H9 (cell line): ENCODE measurements around the gene PRSS1. TPM values are rescaled to one million over a fixed set of nuclear protein-coding genes. Genes with fewer than 3 reads are reported as not detected.

ENCODE experiments used
- DNase-seq: peaks from one replicate; pipeline ENCODE4 v3.0.0-alpha.2; 2017
- H2AFZ ChIP-seq: one replicate; pipeline ENCODE4 v1.6.1; 2013; ENCODE audit warnings: mild to moderate bottlenecking, low read length, control low read depth, moderate library complexity
- H2AK5ac ChIP-seq: 2 replicates; pipeline ENCODE4 v1.6.1; 2013; ENCODE audit warnings: low read length, control low read depth, mixed read lengths; ENCODE audit not compliant: insufficient read length
- H2BK120ac ChIP-seq: one replicate; pipeline ENCODE4 v1.6.1; 2013; ENCODE audit warnings: low read depth, mild to moderate bottlenecking, low read length, control low read depth, inconsistent platforms; ENCODE audit not compliant: poor library complexity, severe bottlenecking
- H2BK12ac ChIP-seq: 2 replicates; pipeline ENCODE4 v1.6.1; 2013; ENCODE audit warnings: low read length, control low read depth, mixed read lengths, low read depth; ENCODE audit not compliant: insufficient read length
- H2BK15ac ChIP-seq: 2 replicates; pipeline ENCODE4 v1.6.1; 2013; ENCODE audit warnings: low read depth, low read length, control low read depth
- H2BK20ac ChIP-seq: one replicate; pipeline ENCODE4 v1.6.1; 2013; ENCODE audit warnings: low read depth, mild to moderate bottlenecking, low read length, control low read depth, inconsistent platforms; ENCODE audit not compliant: poor library complexity, severe bottlenecking
- H2BK5ac ChIP-seq: 2 replicates; pipeline ENCODE4 v1.6.1; 2013; ENCODE audit warnings: low read length, control low read depth, mixed read lengths; ENCODE audit not compliant: insufficient read length
- H3K14ac ChIP-seq: 2 replicates; pipeline ENCODE4 v1.6.1; 2013; ENCODE audit warnings: low read length, control low read depth; ENCODE audit not compliant: insufficient read depth
- H3K18ac ChIP-seq: 2 replicates; pipeline ENCODE4 v1.6.1; 2013; ENCODE audit warnings: low read depth, mild to moderate bottlenecking, mixed read lengths, low read length, control low read depth; ENCODE audit not compliant: insufficient read length
- H3K23ac ChIP-seq: 2 replicates; pipeline ENCODE4 v1.6.1; 2013; ENCODE audit warnings: low read length, control low read depth, mixed read lengths, low read depth; ENCODE audit not compliant: insufficient read length
- H3K23me2 ChIP-seq: 2 replicates; pipeline ENCODE4 v1.6.1; 2013; ENCODE audit warnings: low read depth, mild to moderate bottlenecking, mixed read lengths, low read length, control low read depth; ENCODE audit not compliant: insufficient read length, poor library complexity, severe bottlenecking
- H3K27ac ChIP-seq: 2 replicates; pipeline ENCODE4 v1.5.1; 2013; ENCODE audit warnings: low read length, control low read depth, mixed read lengths, low read depth; ENCODE audit not compliant: insufficient read length
- H3K27me3 ChIP-seq: 2 replicates; pipeline ENCODE4 v1.6.1; 2013; ENCODE audit warnings: low read length, control low read depth, inconsistent platforms; ENCODE audit not compliant: insufficient read depth
- H3K4ac ChIP-seq: 2 replicates; pipeline ENCODE4 v1.6.1; 2013; ENCODE audit warnings: low read depth, mild to moderate bottlenecking, control low read depth, inconsistent platforms, low read length, moderate library complexity
- H3K4me1 ChIP-seq: 2 replicates; pipeline ENCODE4 v1.6.1; 2013; ENCODE audit warnings: low read length, control low read depth, inconsistent platforms; ENCODE audit not compliant: insufficient read depth
- H3K4me2 ChIP-seq: 2 replicates; pipeline ENCODE4 v1.6.1; 2013; ENCODE audit warnings: low read length, control low read depth, mixed read lengths; ENCODE audit not compliant: insufficient read length, insufficient read depth
- H3K56ac ChIP-seq: 2 replicates; pipeline ENCODE4 v1.6.1; 2013; ENCODE audit warnings: low read depth, mild to moderate bottlenecking, mixed read lengths, low read length, control low read depth; ENCODE audit not compliant: insufficient read length
- H3K79me1 ChIP-seq: 2 replicates; pipeline ENCODE4 v1.6.1; 2013; ENCODE audit warnings: low read depth, mild to moderate bottlenecking, moderate library complexity, low read length, control low read depth, inconsistent platforms; ENCODE audit not compliant: insufficient read depth, poor library complexity, severe bottlenecking
- H3K79me2 ChIP-seq: 2 replicates; pipeline ENCODE4 v1.6.1; 2013; ENCODE audit warnings: low read length, control low read depth, inconsistent platforms; ENCODE audit not compliant: insufficient read depth
- H3K9ac ChIP-seq: 2 replicates; pipeline ENCODE4 v1.6.1; 2013; ENCODE audit warnings: low read length, control low read depth, mixed read lengths; ENCODE audit not compliant: insufficient read length; ENCODE audit errors: extremely low read depth
- H3K9me3 ChIP-seq: one replicate; pipeline ENCODE4 v1.6.1; 2013; ENCODE audit warnings: low read depth, low read length, inconsistent platforms; ENCODE audit not compliant: control insufficient read depth
- H3T11ph ChIP-seq: one replicate; pipeline ENCODE4 v1.6.1; 2013; ENCODE audit warnings: mild to moderate bottlenecking, low read length, control low read depth, inconsistent platforms
- H4K20me1 ChIP-seq: one replicate; pipeline ENCODE4 v1.6.1; 2013; ENCODE audit not compliant: control insufficient read depth, insufficient read length, insufficient read depth
- H4K5ac ChIP-seq: 2 replicates; pipeline ENCODE4 v1.6.1; 2013; ENCODE audit warnings: low read depth, mild to moderate bottlenecking, mixed read lengths, low read length, control low read depth; ENCODE audit not compliant: insufficient read length
- H4K8ac ChIP-seq: replicated peaks from 2 replicates; pipeline ENCODE4 v1.6.1; 2013; ENCODE audit warnings: low read length, control low read depth, mixed read lengths, low read depth; ENCODE audit not compliant: insufficient read length
- H4K91ac ChIP-seq: 2 replicates; pipeline ENCODE4 v1.6.1; 2013; ENCODE audit warnings: low read depth, mild to moderate bottlenecking, moderate library complexity, mixed read lengths, low read length, control low read depth; ENCODE audit not compliant: insufficient read length
- H3K27ac Mint-ChIP-seq, 3 experiments: 2 replicates in 2 of 3; 3 replicates in 1 of 3; pipeline ENCODE4 v1.8.0; 2020 to 2021; ENCODE audit warnings: mixed read lengths in 3 of 3, mild to moderate bottlenecking in 1 of 3, moderate library complexity in 1 of 3
- H3K27me3 Mint-ChIP-seq: 2 replicates; pipeline ENCODE4 v1.8.0; 2021; ENCODE audit warnings: low read depth, mild to moderate bottlenecking, moderate library complexity, mixed read lengths
- H3K36me3 Mint-ChIP-seq, 3 experiments: 2 replicates in 2 of 3; 3 replicates in 1 of 3; pipeline ENCODE4 v1.8.0; 2020 to 2021; ENCODE audit warnings: low read depth in 3 of 3, mixed read lengths in 3 of 3; ENCODE audit not compliant: insufficient read depth in 1 of 3
- H3K4me1 Mint-ChIP-seq, 2 experiments: 2 replicates each; pipeline ENCODE4 v1.8.0; 2020; ENCODE audit warnings: mixed read lengths in 2 of 2
- H3K4me3 Mint-ChIP-seq, 2 experiments: 2 replicates in 1 of 2; 3 replicates in 1 of 2; pipeline ENCODE4 v1.8.0; 2020 to 2021; ENCODE audit warnings: mild to moderate bottlenecking in 2 of 2, mixed read lengths in 2 of 2, moderate library complexity in 1 of 2
- H3K9me3 Mint-ChIP-seq, 2 experiments: 2 replicates in 1 of 2; 3 replicates in 1 of 2; pipeline ENCODE4 v1.8.0; 2020; ENCODE audit warnings: mild to moderate bottlenecking in 2 of 2, mixed read lengths in 2 of 2, moderate library complexity in 1 of 2
- WGBS: extraction: QIAGEN DNeasy Blood & Tissue Kit; methylation state at CpG from one replicate; pipeline ENCODE4 v1.1.7; 2013; ENCODE audit warnings: missing lambda C conversion rate, low lambda C conversion rate, mixed read lengths; ENCODE audit not compliant: insufficient read length; ENCODE audit errors: extremely low coverage; 5-methylcytosine and 5-hydroxymethylcytosine counted together
- total RNA-seq: library from RNA; stranded (reverse); gene quantifications from 2 replicates; pipeline ENCODE4 v1.2.1, GENCODE V29; 2021
- TF ChIP-seq, protein P1 (sequence below): fragments of 200-600 bp; sonication (generic); conservative IDR thresholded peaks from 3 replicates; pipeline ENCODE4 v1.8.0; 2021; ENCODE audit warnings: antibody characterized with exemption, mild to moderate bottlenecking

Gene PRSS1
- total RNA-seq, 1 experiment from 2014 or later, result not detected

DNA sequence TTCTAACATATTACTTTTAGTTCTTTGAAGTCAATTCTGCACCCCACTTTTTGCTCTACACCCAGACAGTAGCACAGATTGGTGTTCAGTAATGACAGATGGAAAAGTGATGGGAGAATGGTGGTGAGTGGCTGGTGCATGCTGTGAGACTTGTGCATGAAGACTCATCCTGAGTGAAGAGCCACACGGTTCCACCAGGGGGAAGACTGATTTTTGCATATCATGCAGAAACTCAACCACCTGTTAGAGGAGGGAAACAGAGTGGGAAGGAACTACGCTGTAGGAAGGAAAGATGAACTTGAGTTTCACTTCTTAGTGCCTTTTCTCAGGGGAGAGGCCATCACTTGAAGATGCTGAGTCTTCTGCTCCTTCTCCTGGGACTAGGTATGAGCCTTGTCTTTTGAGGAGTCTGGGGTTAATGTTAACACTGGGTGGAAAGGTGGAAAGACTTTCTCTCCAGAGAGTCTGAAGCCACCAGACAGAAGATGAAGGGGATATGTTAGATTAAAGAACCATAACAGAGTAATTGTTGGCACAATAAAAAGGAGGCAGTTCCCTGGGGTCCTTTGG lies 9.3 kb upstream of the PRSS1 start:
- TF ChIP-seq, protein P1, sequence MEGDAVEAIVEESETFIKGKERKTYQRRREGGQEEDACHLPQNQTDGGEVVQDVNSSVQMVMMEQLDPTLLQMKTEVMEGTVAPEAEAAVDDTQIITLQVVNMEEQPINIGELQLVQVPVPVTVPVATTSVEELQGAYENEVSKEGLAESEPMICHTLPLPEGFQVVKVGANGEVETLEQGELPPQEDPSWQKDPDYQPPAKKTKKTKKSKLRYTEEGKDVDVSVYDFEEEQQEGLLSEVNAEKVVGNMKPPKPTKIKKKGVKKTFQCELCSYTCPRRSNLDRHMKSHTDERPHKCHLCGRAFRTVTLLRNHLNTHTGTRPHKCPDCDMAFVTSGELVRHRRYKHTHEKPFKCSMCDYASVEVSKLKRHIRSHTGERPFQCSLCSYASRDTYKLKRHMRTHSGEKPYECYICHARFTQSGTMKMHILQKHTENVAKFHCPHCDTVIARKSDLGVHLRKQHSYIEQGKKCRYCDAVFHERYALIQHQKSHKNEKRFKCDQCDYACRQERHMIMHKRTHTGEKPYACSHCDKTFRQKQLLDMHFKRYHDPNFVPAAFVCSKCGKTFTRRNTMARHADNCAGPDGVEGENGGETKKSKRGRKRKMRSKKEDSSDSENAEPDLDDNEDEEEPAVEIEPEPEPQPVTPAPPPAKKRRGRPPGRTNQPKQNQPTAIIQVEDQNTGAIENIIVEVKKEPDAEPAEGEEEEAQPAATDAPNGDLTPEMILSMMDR, result peak; percentile 29; the same call in 1 of the 3 replicates
- Histone ChIP-seq H2AFZ (no peak overlapping the region), H3K79me2 (no peaks in the 10 kb centered on the region), H3K4me1 (no peaks in the 10 kb centered on the region), H3K18ac (no peak overlapping the region), H3K4ac (no peak overlapping the region), H3K27ac (no peak overlapping the region), H4K91ac (no peak overlapping the region), H3K56ac (no peak overlapping the region), H3K23me2 (no peaks in the 10 kb centered on the region), H3K14ac (no peak overlapping the region), H2BK5ac (no peak overlapping the region), H2AK5ac (no peak overlapping the region), H4K5ac (no peak overlapping the region), H2BK20ac (no peak overlapping the region), H4K8ac (no peak overlapping the region), H4K20me1 (no peaks in the 10 kb centered on the region), H3K23ac (no peak overlapping the region), H3T11ph (no peak overlapping the region), H2BK120ac (no peak overlapping the region), H2BK12ac (no peak overlapping the region), H2BK15ac (no peak overlapping the region), H3K4me2 (no peak overlapping the region), H3K79me1 (no peaks in the 10 kb centered on the region), H3K9ac (no peak overlapping the region), H3K9me3 (no peaks in the 10 kb centered on the region), H3K27me3 (no peaks in the 10 kb centered on the region)
- Mint-ChIP-seq H3K4me3 (no peak overlapping the region), H3K27ac (no peak overlapping the region), H3K36me3 (peaks cover 0 to 3% (median 0%) of the 10 kb centered on the region in 3 experiments; a peak in 2 of 7 replicates), H3K4me1 (peaks cover 3 to 6% of the 10 kb centered on the region in 2 experiments; a peak in 3 of 4 replicates), H3K27me3 (peaks cover 2% of the 10 kb centered on the region), H3K9me3 (peaks cover 0 to 3% of the 10 kb centered on the region in 2 experiments; a peak in 3 of 5 replicates)
- WGBS, result no CpG with 5 or more reads among the region's 2 CpGs
- DNase-seq, result no peak
